ENCODE data around the gene SHQ1.
A peak's percentile ranks its signal among the peaks of the same experiment; 100 is the strongest.

The SHQ1 gene

GRCh38 chr3:72797773-72798543, 50.3 kb downstream of the SHQ1 start:
- H3K4me1 ChIP-seq (ENCODE audit: control insufficient read depth, insufficient read depth, low read length), result peaks cover 9% of the 10 kb centered on the region; the same call in 1 of the 2 replicates
- no peak overlapping the region for H3K4me3 ChIP-seq (ENCODE audit: low read depth, low read length)
- TF ChIP-seq, protein P1, sequence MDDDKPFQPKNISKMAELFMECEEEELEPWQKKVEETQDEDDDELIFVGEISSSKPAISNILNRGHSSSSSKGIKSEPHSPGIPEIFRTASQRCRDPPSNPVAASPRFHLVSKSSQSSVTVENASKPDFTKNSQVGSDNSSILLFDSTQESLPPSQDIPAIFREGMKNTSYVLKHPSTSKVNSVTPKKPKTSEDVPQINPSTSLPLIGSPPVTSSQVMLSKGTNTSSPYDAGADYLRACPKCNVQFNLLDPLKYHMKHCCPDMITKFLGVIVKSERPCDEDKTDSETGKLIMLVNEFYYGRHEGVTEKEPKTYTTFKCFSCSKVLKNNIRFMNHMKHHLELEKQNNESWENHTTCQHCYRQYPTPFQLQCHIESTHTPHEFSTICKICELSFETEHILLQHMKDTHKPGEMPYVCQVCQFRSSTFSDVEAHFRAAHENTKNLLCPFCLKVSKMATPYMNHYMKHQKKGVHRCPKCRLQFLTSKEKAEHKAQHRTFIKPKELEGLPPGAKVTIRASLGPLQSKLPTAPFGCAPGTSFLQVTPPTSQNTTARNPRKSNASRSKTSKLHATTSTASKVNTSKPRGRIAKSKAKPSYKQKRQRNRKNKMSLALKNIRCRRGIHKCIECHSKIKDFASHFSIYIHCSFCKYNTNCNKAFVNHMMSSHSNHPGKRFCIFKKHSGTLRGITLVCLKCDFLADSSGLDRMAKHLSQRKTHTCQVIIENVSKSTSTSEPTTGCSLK (tag by site-specific recombination; IDR thresholded peaks at IDR 0.05), result no peak
- TF ChIP-seq ZNF660 (tag by site-specific recombination; IDR thresholded peaks at IDR 0.05), result no peak
- no peak for TF ChIP-seq SETDB1 (IDR thresholded peaks at IDR 0.05; ENCODE audit: insufficient read length, low read length)
- no peak for TF ChIP-seq ZNF133 (tag by site-specific recombination; IDR thresholded peaks at IDR 0.05)
- TF ChIP-seq ZNF140 (tag by site-specific recombination; IDR thresholded peaks at IDR 0.05), result no peak
- TF ChIP-seq, protein P2, sequence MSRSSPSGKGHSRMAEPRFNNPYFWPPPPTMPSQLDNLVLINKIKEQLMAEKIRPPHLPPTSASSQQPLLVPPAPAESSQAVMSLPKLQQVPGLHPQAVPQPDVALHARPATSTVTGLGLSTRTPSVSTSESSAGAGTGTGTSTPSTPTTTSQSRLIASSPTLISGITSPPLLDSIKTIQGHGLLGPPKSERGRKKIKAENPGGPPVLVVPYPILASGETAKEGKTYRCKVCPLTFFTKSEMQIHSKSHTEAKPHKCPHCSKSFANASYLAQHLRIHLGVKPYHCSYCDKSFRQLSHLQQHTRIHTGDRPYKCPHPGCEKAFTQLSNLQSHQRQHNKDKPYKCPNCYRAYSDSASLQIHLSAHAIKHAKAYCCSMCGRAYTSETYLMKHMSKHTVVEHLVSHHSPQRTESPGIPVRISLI (tag by site-specific recombination; IDR thresholded peaks at IDR 0.05), result 0 out of 2 replicates have a peak, but pooled peaks have one; percentile 29
- TF ChIP-seq, protein P3, sequence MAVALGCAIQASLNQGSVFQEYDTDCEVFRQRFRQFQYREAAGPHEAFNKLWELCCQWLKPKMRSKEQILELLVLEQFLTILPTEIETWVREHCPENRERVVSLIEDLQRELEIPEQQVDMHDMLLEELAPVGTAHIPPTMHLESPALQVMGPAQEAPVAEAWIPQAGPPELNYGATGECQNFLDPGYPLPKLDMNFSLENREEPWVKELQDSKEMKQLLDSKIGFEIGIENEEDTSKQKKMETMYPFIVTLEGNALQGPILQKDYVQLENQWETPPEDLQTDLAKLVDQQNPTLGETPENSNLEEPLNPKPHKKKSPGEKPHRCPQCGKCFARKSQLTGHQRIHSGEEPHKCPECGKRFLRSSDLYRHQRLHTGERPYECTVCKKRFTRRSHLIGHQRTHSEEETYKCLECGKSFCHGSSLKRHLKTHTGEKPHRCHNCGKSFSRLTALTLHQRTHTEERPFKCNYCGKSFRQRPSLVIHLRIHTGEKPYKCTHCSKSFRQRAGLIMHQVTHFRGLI (tag by site-specific recombination; IDR thresholded peaks at IDR 0.05), result 0 out of 2 replicates have a peak, but pooled peaks have one; percentile 49
- TF ChIP-seq MZF1 (tag by site-specific recombination; IDR thresholded peaks at IDR 0.05; ENCODE audit: borderline replicate concordance), result peak; percentile 96
- TF ChIP-seq ZFHX2 (tag by site-specific recombination; conservative IDR thresholded peaks at IDR 0.05), result no peak
- no peak for TF ChIP-seq ZNF621 (tag by site-specific recombination; IDR thresholded peaks at IDR 0.05)
- TF ChIP-seq ZNF692 (tag by site-specific recombination; IDR thresholded peaks at IDR 0.05), result no peak
- TF ChIP-seq, protein P4, sequence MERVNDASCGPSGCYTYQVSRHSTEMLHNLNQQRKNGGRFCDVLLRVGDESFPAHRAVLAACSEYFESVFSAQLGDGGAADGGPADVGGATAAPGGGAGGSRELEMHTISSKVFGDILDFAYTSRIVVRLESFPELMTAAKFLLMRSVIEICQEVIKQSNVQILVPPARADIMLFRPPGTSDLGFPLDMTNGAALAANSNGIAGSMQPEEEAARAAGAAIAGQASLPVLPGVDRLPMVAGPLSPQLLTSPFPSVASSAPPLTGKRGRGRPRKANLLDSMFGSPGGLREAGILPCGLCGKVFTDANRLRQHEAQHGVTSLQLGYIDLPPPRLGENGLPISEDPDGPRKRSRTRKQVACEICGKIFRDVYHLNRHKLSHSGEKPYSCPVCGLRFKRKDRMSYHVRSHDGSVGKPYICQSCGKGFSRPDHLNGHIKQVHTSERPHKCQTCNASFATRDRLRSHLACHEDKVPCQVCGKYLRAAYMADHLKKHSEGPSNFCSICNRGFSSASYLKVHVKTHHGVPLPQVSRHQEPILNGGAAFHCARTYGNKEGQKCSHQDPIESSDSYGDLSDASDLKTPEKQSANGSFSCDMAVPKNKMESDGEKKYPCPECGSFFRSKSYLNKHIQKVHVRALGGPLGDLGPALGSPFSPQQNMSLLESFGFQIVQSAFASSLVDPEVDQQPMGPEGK (tag by site-specific recombination; IDR thresholded peaks at IDR 0.05), result no peak
- no peak for TF ChIP-seq ZBTB7A (tag by site-specific recombination; IDR thresholded peaks at IDR 0.05; ENCODE audit: low read depth)
- no peak for TF ChIP-seq GLI2 (tag by site-specific recombination; IDR thresholded peaks at IDR 0.05; ENCODE audit: borderline replicate concordance, low read depth)
- TF ChIP-seq FEZF1 (tag by site-specific recombination; IDR thresholded peaks at IDR 0.05), result peak; percentile 97
- TF ChIP-seq ZNF121 (tag by site-specific recombination; IDR thresholded peaks at IDR 0.05), result no peak
- no peak for TF ChIP-seq ZNF174 (tag by site-specific recombination; IDR thresholded peaks at IDR 0.05)
- no peak for TF ChIP-seq ZNF768 (tag by site-specific recombination; IDR thresholded peaks at IDR 0.05)
- no peak for TF ChIP-seq HOXA7 (CRISPR knock-in tag; IDR thresholded peaks at IDR 0.05; ENCODE audit: borderline replicate concordance)
- no peak for TF ChIP-seq KLF10 (tag by site-specific recombination; IDR thresholded peaks at IDR 0.05)
- no peak for TF ChIP-seq ZNF514 (tag by site-specific recombination; IDR thresholded peaks at IDR 0.05)
- no peak for TF ChIP-seq ZNF280D (tag by site-specific recombination; IDR thresholded peaks at IDR 0.05)
- TF ChIP-seq ZNF670 (tag by site-specific recombination; IDR thresholded peaks at IDR 0.05; ENCODE audit: low read depth), result no peak
- no peak overlapping the region for H3K27ac ChIP-seq (ENCODE audit: extremely low read depth, low read depth, low read length)
- H3K9me3 ChIP-seq (ENCODE audit: control insufficient read depth, insufficient read depth, low read depth, low read length), result no peaks in the 10 kb centered on the region
- ChIA-PET POLR2A (interaction anchor here (0.6 to 1.6 kb wide), 2 partner anchors 59 to 97 kb away, joined by 3 to 5 read pairs; no protein-coding TSS in a partner anchor), CTCF (interaction anchor here (0.5 to 0.7 kb wide), 3 partner anchors 207 to 694 kb away, joined by 3 to 4 read pairs (median 3); no protein-coding TSS in a partner anchor)
- H3K36me3 ChIP-seq (ENCODE audit: control insufficient read depth in 2 of 2, insufficient read depth in 1 of 2, low read length in 2 of 2), result peaks cover 0 to 2% of the 10 kb centered on the region in 2 experiments; a peak in 1 of 3 replicates

Data from HEK293 (cell line).